A673 (cell line): ENCODE data around the gene HFM1. TPM values are rescaled to one million over a fixed set of nuclear protein-coding genes. Genes with fewer than 3 reads are reported as not detected.

ENCODE experiments used
- BruUV-seq: library from RNA; stranded (reverse); fragments of 400-500 nt; replicated peaks from 2 replicates; lab custom pipeline; 2021; lab: Mats Ljungman, UMichigan
- CTCF ChIA-PET: fragments of 300-600 bp; sonication (Branson Sonifier 250); formaldehyde crosslinking; loops from one replicate; lab custom pipeline; 2022; ENCODE audit warnings: antibody characterized with exemption; lab: Charles Lee
- POLR2A ChIA-PET: fragments of 300-600 bp; sonication (Branson Sonifier 250); formaldehyde crosslinking; loops from one replicate; lab custom pipeline; 2022; ENCODE audit warnings: antibody characterized with exemption; ENCODE audit not compliant: low non-redundant PET; lab: Charles Lee
- DNase-seq: peaks from one replicate; pipeline ENCODE4 v3.0.0-alpha.2; 2015; ENCODE audit warnings: low spot score
- H3K27ac ChIP-seq: fragments of 200-600 bp; sonication (generic); 2 replicates; pipeline ENCODE4 v1.5.1; 2016; ENCODE audit warnings: mixed run types, low read depth, mild to moderate bottlenecking, mixed read lengths, antibody characterized with exemption, low read length; ENCODE audit not compliant: poor library complexity, severe bottlenecking
- H3K27me3 ChIP-seq: fragments of 200-600 bp; sonication (generic); replicated peaks from 2 replicates; pipeline ENCODE4 v1.6.1; 2017; ENCODE audit warnings: mixed run types, low read depth, mild to moderate bottlenecking, mixed read lengths, antibody characterized with exemption, low read length; ENCODE audit not compliant: insufficient read depth, poor library complexity
- H3K36me3 ChIP-seq: fragments of 200-600 bp; sonication (generic); 2 replicates; pipeline ENCODE4 v1.6.1; 2016; ENCODE audit warnings: mixed run types, mild to moderate bottlenecking, mixed read lengths, antibody characterized with exemption, low read length; ENCODE audit not compliant: insufficient read depth, poor library complexity, severe bottlenecking
- H3K4me1 ChIP-seq: fragments of 200-600 bp; sonication (generic); 2 replicates; pipeline ENCODE4 v1.6.1; 2017; ENCODE audit warnings: mixed run types, mild to moderate bottlenecking, mixed read lengths, antibody characterized with exemption, low read length; ENCODE audit not compliant: insufficient read depth, poor library complexity, severe bottlenecking
- H3K4me3 ChIP-seq: fragments of 200-600 bp; sonication (generic); 2 replicates; pipeline ENCODE4 v1.5.1; 2016; ENCODE audit warnings: low read depth, mixed run types, mild to moderate bottlenecking, mixed read lengths, low read length; ENCODE audit not compliant: poor library complexity, severe bottlenecking
- H3K9me3 ChIP-seq: fragments of 200-600 bp; sonication (generic); 2 replicates; pipeline ENCODE4 v1.6.1; 2016; ENCODE audit warnings: mixed run types, low read depth, mild to moderate bottlenecking, mixed read lengths, antibody characterized with exemption, low read length; ENCODE audit not compliant: poor library complexity, severe bottlenecking
- CTCF ChIP-seq: fragments of 300-800, 200-600 bp; sonication (generic); conservative IDR thresholded peaks from 2 replicates; pipeline ENCODE4 v1.5.1; 2017; ENCODE audit warnings: low read depth, mild to moderate bottlenecking, antibody characterized with exemption, low read length, moderate library complexity, mixed read lengths
- EZH2 ChIP-seq: fragments of 200-600 bp; sonication (generic); IDR thresholded peaks from 2 replicates; pipeline ENCODE4 v1.6.1; 2017; ENCODE audit warnings: borderline replicate concordance, low read depth, mild to moderate bottlenecking, mixed read lengths, antibody characterized with exemption, low read length; ENCODE audit not compliant: poor library complexity, severe bottlenecking
- intact Hi-C: fragments of 100-400 bp; cut with micrococcal nuclease; formaldehyde crosslinking; loops from one replicate; pipeline ENCODE4 v1.10.0; 2022; ENCODE audit not compliant: unreplicated experiment
- total RNA-seq: library from RNA; stranded (reverse); gene quantifications from 2 replicates; pipeline ENCODE4 v1.2.3, GENCODE V29; 2021

Gene HFM1
- total RNA-seq, 1 experiment from 2014 or later = 0.69 TPM

- no peaks in the 10 kb centered on the region for H3K27me3 ChIP-seq
- no peak for TF ChIP-seq CTCF
- no peak for TF ChIP-seq EZH2
- POLR2A ChIA-PET = interaction anchor here (0.7 kb wide), 1 partner anchor 15 kb away, joined by 4 read pairs; no protein-coding TSS in a partner anchor
- no peak overlapping the region for H3K4me3 ChIP-seq
- peaks cover 16% of the 10 kb centered on the region for H3K4me1 ChIP-seq
- intact Hi-C loops = no loop called here
- H3K27ac ChIP-seq = no peak overlapping the region
- H3K9me3 ChIP-seq = no peaks in the 10 kb centered on the region
- H3K36me3 ChIP-seq = no peaks in the 10 kb centered on the region
- BruUV-seq = no TSS peak
- CTCF ChIA-PET = interaction anchor here (0.7 kb wide), 1 partner anchor 231 kb away, joined by 4 read pairs; no protein-coding TSS in a partner anchor
- DNase-seq = peak; percentile 57
Observed at GRCh38 chr1:91397605-91398004, 7.0 kb downstream of the HFM1 start.

GRCh38 chr1:91393042-91393441 lies 11.6 kb downstream of the HFM1 start:
- Histone ChIP-seq H3K27ac (no peak overlapping the region), H3K36me3 (no peaks in the 10 kb centered on the region), H3K9me3 (no peaks in the 10 kb centered on the region), H3K27me3 (no peaks in the 10 kb centered on the region), H3K4me3 (no peak overlapping the region), H3K4me1 (peaks cover 10% of the 10 kb centered on the region)
- TF ChIP-seq EZH2 (no peak), CTCF (no peak)
- intact Hi-C loops = no loop called here
- no peak for DNase-seq
- CTCF ChIA-PET = no interaction called here
- BruUV-seq = no TSS peak
- POLR2A ChIA-PET = no interaction called here

DNA sequence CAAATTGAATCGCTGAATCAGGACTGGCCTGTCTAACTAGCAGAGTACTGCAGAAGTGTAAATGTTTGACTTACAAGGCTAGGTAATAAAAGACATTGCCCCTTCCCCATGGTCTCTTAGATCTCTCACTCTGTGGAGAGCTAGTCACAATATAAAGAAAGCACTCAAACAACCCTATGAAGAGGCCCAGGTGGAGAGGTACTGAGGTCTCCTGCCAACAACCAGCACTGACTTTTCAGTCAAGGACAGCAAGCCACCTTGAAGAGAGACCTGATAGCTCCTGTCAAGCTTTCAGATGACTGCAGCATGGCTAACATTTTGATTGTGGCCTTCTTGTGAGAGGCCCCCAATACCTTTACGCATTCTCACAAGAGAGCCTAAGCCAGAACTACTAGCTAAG lies 18.5 kb downstream of the HFM1 start:
- intact Hi-C loops = no loop called here
- CTCF ChIA-PET = no interaction called here
- no TSS peak for BruUV-seq
- Histone ChIP-seq H3K4me3 (no peak overlapping the region), H3K4me1 (no peaks in the 10 kb centered on the region), H3K36me3 (no peaks in the 10 kb centered on the region), H3K9me3 (no peaks in the 10 kb centered on the region), H3K27ac (no peak overlapping the region), H3K27me3 (no peaks in the 10 kb centered on the region)
- POLR2A ChIA-PET = no interaction called here
- TF ChIP-seq EZH2 = no peak
- no peak for TF ChIP-seq CTCF
- DNase-seq = no peak
